ENCODE results near the gene ARL5A.
A peak's percentile ranks its signal among the peaks of the same experiment; 100 is the strongest.
"Not testable (repeated sequence)": the region's sequence is repeated elsewhere in the genome, so short reads cannot be mapped to it uniquely, and the experiment has no call there.

Gene ARL5A, protein sequence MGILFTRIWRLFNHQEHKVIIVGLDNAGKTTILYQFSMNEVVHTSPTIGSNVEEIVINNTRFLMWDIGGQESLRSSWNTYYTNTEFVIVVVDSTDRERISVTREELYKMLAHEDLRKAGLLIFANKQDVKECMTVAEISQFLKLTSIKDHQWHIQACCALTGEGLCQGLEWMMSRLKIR

DNA sequence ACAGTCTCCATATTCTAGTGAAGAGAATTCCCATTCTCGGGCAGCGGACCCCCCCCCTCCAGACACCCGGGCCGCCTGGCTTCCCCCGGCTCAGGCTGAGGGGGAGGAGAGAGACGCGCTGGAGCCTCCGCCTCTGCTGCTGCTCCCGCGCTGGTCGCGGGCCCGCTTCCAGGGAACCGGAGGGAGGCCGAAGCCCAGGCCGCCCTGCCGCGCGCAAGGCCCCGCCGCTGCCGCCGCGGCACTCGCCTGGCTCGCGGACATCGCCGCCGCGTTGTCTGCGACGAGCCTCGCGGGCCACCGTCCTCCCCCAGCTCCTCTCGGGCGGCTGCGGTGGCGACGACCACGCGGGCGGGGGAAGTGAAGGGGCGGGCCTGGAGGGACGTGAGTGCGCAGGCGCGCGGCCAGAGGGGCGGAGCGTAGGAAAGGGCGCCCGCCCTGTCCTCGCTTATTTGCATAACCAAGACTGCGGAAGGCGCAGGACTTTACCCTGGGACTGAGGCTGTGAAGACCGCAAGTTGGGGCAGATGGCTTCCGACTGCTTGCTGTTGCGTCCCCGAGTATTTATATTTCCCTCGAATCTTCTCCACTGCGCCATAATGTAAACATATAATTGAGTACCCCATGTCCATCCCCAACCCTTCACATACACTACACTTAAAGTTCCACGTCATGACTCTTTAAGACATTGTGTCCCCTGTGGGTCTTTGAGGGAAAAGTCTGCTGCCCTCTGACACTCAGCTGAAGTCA, at the start of gene ARL5A:
Gene ARL5A (minus strand): TSS at position 279 of the 747 bp plus-strand sequence. CDS start 245 bp downstream, at position 34.
- peak; percentile 95 for DNase-seq

DNA sequence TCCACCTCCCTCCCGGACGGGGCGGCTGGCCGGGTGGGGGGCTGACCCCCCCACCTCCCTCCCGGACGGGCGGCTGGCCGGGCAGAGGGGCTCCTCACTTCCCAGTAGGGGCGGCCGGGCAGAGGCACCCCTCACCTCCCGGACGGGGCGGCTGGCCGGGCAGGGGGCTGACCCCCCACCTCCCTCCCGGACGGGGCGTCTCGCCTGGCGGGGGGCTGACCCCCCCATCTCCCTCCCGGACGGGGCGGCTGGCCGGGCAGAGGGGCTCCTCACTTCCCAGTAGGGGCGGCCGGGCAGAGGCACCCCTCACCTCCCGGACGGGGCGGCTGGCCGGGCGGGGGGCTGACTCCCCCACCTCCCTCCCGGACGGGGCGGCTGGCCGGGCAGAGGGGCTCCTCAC, 47.4 kb upstream of the ARL5A start:
- not testable (repeated sequence) for DNase-seq

DNA sequence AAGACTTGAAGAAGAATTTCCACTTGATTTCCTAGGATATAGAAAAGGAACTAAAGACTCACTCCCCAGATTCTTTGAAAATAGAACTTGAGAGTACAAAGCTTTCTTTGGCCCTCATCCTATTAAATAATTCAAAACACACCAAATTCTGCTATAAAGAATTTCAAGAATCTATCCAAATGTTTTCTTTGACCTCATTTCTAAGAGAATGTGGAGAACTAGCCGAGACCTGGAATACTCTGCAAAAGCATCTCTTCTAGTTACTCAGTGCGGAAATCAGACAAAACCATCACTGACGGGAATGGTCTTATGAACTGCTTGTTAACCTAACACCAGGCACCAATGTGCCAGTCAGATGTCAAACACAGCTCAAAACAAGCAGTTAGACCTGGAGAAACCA, 44.2 kb upstream of the ARL5A start:
- no peak for DNase-seq

DNA sequence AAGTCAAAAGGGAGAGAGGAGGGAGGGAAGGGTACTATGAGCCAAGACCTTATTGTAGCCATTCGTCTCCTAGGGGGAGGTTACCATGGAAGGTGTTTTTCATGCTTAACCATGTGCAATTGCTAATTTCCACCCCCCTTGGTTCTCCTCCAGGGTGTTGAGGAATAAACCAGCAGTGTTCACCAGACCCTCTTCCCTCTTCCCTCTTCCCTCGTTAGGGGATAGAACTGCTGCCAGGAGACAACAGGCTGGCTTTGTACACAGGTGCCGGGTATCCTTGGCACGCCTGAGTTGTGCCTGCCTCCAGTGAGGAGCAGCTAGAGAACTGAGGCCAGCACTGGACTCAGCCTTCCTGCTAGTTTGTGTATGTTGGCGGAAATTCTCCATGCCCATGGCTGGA, 41.1 kb upstream of the ARL5A start:
- no peak for DNase-seq

DNA sequence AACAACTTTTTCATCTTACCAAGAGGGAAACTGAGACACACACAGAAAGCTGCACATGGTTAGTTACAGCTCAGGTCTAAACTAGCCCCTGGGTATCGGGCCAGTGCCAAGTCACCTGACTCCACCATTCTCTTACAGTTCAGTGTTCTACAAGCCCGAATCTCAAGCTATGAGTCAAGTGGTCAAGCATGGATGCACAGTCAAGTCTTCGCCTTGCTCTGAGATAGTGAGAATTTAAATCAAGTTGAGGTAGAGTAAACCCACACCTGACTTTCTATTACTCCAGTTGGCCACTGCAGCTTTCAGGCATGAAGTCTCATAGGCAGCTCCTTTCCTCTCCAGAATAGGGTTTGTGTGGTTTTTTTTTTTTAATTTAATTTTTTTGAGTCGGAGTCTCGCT, 34.5 kb upstream of the ARL5A start:
- no peak for DNase-seq

DNA sequence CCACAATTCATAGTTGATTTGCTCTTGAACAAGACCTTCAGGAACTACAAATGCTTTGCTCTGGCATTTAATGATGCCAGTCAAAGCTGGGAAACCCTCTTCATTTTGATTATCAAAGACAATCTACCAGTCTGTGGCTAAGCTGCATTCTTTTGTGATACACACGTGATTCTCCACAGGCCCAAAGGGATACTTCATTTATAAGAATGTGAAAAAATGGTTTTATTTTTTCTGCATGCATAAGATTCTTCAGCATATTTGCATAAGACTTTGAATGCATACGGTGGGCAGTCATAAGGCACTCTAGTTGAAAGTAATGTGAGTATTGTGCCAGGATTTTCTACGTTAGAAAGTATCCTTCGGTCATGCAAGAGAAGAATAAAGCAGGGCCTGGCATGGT, 33.0 kb upstream of the ARL5A start:
- DNase-seq, result no peak

DNA sequence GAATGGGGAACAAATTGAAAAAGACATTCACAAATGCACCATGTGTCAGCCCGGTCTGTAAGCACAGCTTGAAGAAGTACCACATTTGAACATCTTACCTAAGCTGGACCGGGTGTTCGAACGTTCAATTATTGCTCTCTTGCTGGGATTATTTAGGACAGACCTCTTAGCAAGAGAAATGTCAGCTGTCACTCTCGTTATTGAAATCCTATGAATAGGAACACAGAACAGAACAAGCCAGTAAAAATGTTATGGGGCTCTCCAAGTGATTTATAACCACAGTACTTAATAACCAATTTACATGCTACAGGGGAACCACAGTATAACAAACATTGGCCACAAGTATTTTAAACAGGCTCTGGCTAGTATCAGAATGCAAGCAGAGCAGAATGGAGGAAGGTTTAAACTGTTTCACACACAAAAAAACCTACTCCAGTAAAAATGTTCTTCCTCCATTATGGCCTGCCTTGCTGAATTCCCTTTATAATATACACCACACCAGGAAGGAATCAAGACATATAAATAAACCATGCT, 32.5 kb upstream of the ARL5A start:
- DNase-seq, result no peak

DNA sequence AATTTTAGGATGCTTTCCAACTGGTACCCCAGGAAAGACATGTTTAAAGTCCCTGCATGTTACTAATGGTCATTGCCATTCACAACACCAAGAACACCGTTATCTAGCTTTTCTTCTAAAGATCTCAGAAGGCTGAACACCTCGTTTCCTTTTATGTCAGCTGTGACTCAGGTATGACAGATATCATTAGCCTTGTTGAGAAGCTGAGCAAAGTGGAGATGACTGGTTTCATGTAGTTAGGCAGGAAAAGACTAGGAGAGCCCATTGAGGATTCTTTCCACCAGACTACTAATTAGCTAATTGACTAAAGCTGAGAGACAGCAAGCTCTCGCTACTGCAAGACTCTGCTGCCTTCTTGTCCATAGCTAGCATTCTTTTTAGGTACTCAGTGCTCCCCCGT, 32.0 kb upstream of the ARL5A start:
- no peak for DNase-seq

DNA sequence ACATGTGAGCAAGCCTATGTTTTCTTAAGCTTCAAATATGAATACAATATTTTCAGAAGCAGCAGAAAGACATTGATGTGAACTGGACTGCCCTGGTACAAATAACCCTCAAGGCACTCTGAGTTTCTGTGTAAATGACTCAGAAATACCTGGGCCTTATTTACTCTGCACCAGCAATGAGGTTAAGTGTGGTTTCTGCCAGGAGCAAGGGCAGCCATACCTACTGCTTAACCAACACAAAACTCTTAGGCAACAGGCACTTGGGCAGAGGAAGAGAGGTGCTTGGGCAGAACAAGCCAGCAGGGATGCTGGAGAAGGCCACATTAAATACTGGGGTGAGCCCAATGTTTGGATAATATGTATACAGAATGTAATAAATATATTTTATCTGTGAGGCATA, 29.4 kb upstream of the ARL5A start:
- DNase-seq, result no peak

DNA sequence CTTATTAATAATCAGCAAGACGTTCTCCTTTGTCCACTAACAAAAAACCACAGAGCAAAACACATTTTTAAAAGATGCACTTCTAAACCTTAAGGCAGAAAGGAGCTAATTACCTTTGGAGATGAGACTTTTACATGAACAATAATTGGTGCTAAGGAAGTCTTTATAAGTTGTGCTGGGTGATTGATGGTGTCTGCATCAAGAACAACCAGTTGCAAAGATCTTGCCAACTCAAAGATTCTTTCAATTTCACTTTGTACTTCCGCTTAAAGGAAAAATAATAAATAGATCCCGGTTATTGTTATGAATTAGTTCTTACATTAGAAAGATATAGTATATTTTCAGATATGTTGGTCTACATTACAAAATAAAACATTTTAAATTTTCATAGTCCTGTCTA, 26.9 kb upstream of the ARL5A start:
- no peak for DNase-seq

DNA sequence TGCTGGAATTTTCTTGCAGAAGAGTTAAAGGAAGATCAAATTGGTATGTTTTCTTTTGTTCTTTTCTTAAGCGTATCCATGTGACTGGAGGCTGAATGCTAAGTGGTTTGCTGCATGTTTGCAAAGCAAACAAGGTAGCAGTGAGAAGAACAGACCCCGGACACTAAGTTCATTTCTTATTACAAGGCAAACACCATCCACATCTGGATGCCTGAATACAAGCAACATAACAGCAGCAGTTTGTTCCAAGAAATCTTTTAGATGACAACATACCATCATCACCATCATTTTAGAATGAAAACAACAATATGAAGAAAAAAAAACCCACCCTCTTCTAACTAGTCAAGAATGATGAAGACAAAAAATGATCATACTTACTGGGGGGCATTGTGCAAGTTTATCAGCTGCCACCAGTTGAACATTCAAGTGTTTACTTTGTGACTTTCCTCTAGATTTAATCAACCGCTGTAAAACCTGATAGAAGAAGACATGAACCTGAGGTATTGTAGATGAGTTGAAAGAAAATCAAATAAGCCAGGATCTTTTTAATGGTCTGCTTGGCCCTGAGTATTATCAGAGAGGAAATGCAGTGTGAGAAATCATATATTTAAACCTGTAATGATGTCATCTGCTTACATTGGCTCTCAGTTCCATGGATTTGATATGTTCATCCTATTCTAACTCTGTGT, 25.0 kb upstream of the ARL5A start:
- no peak for DNase-seq

DNA sequence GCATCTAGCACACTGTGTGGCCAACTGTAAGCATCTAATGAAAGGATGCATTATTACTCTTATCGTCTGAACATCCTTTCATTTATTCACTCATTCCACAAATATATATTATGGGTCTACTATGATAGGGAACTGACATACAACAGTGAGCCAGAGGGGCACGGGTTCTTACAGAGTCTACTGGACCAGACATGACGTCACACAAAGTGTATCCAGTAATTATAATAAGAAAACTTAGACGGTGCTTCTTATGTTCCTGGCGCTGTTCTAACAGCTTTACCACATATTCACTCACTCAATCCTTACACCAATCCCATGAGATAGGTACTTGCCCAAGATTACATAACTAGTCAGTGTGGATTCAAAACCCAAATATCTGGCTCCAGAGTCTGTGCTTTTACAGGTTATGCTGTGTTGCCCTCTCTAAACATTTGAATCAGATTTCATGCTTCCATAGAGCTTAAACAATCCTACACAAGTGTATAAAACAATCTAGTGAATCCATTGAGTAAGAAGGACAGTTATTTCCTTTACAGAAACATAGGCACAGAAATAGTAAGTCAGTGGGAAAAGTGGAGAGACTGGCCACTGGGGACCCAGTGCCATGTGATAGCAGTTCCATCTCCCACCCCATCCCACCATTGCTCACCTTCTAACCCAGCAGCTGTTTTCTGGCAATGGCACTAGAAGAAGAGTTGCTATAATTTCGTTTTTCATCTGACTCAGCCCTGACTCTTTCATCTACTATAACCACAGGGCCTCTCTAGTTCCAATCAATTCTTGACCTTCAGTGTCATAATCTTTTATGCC, 24.2 kb upstream of the ARL5A start:
- DNase-seq, result no peak

DNA sequence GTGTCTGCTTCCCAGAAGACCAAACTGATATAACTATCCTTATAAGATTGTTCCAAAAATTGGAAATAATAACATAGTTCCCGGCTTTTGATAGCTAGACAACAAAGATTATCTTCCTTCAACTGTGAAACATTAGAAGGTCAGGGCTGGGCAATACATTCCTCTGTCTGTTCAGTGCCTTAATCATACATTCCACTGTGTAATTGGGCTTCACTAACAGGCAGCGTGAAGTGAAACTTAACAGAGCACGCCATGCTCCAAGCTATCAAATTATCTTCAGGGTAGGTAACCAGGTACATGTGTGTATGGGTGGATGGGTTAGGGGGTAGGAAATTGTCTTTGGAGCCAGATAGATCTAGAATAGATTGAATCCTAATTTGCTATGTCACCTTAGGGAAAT, 23.5 kb upstream of the ARL5A start:
- no peak for DNase-seq

DNA sequence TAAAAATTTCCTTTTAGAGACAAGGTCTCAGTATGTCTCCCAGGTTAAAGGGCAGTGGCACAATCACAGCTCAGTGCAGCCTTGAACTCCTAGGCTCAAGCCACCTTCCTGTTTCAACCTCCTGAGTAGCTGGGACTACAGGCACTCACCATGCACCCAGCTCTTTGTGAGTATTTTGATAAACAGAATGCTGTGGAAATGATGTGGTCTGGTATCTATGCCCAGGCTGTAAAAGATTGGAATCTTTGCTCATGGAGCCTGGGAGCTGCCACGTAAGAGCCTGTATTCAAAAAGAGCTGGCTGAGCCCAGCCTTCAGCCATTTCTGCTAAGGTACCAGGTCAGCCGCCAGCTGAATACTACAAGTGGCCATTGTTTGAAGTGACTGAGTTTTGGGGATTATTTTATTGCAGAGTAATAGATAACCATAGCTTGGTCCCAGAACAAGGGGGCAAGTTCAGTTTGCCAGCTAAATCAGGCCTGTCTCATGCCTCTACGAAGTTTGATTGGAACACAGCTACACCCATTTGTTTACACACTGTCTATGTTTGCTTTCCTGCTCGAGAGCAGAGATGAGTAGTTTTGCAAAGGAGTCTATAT, 21.3 kb upstream of the ARL5A start:
- DNase-seq, result no peak

DNA sequence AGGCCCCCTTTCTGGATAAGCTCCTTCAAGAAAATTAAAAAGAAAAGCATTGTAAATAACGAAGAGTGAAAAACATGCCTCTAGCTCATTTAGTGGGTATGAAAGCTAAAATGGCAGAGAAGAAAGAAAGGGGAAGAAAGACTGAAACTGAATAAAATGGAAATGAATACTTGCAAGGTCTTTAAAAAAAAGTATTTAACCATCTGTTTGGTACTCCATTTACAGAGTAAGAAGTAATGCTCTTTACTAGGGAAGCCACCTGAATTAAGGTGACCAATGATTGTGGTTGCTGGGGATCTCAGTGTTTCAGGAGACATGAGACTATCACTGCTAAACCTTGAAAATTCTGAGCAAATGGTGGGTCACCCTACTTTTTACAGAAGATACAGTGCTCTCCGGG, 17.7 kb upstream of the ARL5A start:
- DNase-seq, result no peak

DNA sequence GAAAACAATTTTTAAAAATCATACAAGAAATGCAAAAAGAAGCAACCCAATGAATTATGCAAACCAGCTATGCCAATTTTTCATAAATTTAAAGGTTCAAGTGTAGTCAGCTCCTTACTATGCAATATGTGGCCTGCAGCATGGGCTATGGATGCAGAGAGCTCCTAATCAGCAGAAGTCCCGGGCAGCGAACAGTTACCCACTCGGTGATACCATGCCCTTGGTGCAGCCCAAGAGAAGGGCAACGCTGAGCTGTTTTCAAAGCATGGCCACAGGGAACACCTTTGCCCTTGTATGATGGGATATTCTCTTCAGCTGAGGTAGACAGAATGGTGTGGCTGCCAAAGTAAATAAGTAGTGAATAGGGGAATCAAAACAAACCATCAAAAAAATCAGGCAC, 17.3 kb upstream of the ARL5A start:
- DNase-seq, result no peak

DNA sequence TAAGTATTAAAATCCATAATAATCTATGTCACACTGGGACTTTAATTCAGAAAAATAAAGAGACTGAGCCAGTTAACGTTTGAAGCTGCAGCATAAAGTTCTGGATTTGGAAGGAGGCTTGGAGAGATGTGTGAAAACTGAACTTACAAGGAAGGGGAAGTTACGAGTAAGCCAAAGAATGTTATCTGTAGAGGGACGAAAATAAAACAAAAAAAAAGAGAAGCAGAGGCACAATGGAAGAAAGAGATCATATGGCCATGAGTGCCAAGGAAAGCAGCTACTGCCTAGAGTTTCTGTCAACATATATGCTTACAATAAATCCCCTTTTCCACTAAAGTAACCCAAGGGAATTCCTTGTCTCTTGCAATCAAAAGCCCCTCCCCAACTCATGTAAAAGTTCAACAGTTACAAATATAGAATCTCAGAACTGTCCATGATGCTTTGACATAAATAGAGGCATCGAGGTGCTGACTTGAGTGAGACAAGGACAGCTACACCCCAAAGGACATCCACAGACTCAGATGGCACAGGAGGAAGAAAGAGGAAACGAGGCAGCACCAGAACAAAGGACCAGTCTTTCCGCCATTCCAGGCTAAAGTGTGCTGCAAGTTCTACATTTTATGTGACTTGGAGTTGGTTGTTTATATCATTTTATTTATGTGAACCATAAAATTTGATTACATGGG, 16.1 kb upstream of the ARL5A start:
- DNase-seq, result no peak

DNA sequence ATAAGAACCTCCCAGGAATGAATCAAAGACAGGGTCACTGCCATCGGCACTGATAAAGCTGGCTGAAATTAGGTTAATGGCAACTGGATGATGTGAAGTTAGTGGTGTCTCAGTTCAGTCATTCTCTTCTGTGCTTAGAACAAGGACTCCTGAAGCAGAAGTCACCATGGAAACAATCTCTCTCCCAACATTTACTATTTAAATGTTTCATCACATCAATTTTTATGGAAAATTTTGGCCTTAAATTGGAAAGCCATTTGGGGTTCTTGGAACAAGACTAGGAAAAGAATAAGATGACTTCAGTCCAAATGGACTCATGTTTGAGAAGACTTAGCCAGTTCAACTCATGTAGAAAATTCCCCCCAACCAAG, 15.5 kb upstream of the ARL5A start:
- DNase-seq, result no peak

DNA sequence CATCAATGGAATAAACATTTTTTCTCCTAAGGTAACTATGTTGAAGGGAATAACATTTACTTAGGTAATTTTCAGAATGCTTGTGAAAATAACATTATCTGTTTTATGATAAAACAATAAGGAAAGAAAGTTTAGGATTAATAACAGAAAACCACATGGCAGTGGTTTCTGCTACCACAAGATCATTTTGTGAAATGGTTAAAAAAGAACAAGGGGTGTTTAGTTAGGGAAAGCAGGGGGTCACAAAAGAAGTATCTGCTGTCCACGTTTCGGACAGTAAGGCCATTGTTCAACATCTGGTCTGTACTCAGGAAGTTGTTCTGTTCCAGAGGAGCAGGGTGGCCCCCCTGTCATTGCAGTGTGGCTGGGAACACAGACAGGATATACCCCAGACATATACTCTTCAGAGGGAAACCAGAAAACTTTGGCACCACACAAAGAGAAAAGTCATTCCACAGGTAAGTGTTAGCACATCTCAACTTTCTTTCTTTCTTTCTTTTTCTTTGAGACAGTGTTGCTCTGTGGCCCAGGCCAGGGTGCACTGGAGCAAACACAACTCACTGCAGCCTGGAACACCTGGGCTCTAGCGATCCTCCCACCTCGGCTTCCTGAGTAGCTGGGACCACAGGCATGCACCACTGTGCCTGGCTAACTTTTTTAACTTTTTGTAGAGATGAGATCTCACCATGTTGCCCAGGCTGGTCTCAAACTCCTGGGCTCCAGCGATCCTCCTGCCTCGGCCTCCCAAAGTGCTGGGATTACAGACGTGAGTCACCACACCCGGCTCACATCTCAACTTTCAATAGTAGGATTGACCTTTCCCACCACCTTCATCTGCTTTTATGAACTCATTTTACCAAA, 14.8 kb upstream of the ARL5A start:
- DNase-seq, result no peak

DNA sequence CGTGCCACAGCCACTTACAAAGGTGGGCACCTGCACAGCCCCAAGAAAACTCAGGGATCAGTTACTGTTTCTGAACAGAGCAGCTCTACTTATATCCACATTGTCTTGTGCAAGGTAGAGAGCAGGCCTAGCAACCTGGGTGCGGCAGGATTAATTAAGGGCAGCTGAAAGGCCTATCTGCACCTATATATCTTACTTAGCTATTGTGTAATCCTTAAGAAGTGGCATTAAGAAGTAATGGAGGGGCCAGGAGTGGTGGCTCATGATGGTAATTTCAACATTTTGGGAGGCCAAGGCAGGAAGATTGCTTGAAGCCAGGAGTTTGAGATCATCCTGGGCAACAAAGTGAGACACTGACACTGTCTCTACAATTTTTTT, 12.8 kb upstream of the ARL5A start:
- DNase-seq, result no peak
